Osteoblast (primary cell): Measurements from ENCODE around the gene MACROD2. TPM values are rescaled to one million over a fixed set of nuclear protein-coding genes. Genes with fewer than 3 reads are reported as not detected.

Source experiments
- DNase-seq: peaks from one replicate; pipeline ENCODE4 v3.0.0; 2011; ENCODE audit warnings: low spot score, mixed read lengths; ENCODE audit not compliant: insufficient read length; ENCODE audit errors: missing footprints
- H2AFZ ChIP-seq: 2 replicates; pipeline ENCODE4 v1.6.0; 2011; ENCODE audit warnings: mild to moderate bottlenecking, low read length
- H3K27ac ChIP-seq: 2 replicates; pipeline ENCODE4 v1.5.1; 2011; ENCODE audit warnings: mild to moderate bottlenecking, low read depth, low read length, moderate library complexity
- H3K27me3 ChIP-seq: 2 replicates; pipeline ENCODE4 v1.6.0; 2012; ENCODE audit warnings: mild to moderate bottlenecking, control low read depth, inconsistent platforms, low read length, moderate library complexity; ENCODE audit not compliant: insufficient read depth
- H3K36me3 ChIP-seq: 2 replicates; pipeline ENCODE4 v1.5.1; 2011; ENCODE audit warnings: mild to moderate bottlenecking, low read length, control low read depth, moderate library complexity; ENCODE audit not compliant: insufficient read depth
- H3K4me1 ChIP-seq: 2 replicates; pipeline ENCODE4 v1.5.1; 2011; ENCODE audit warnings: mild to moderate bottlenecking, low read length, control low read depth, moderate library complexity; ENCODE audit not compliant: insufficient read depth
- H3K4me2 ChIP-seq: 2 replicates; pipeline ENCODE4 v1.6.0; 2011; ENCODE audit warnings: mild to moderate bottlenecking, low read length; ENCODE audit not compliant: insufficient read depth
- H3K4me3 ChIP-seq: fragments of 200-600 bp; sonication (generic); 3 replicates; pipeline ENCODE4 v1.5.1; 2012; ENCODE audit warnings: mild to moderate bottlenecking, low read length, inconsistent platforms; ENCODE audit not compliant: insufficient read depth
- H3K79me2 ChIP-seq: 2 replicates; pipeline ENCODE4 v1.6.0; 2012; ENCODE audit warnings: mild to moderate bottlenecking, low read length, control low read depth, inconsistent platforms; ENCODE audit not compliant: insufficient read depth
- H3K9me3 ChIP-seq: 2 replicates; pipeline ENCODE4 v1.5.1; 2011; ENCODE audit warnings: low read depth, low read length, control low read depth
- H4K20me1 ChIP-seq: 2 replicates; pipeline ENCODE4 v1.6.0; 2012; ENCODE audit warnings: mild to moderate bottlenecking, low read length, control low read depth; ENCODE audit not compliant: insufficient read depth
- total RNA-seq: library from RNA; depleted of rRNA; stranded (reverse); fragments of >200 nt; gene quantifications from 2 replicates; pipeline ENCODE4 v1.2.3, GENCODE V29; 2012
- TF ChIP-seq, protein P1 (sequence below): IDR thresholded peaks from 2 replicates; pipeline ENCODE4 v1.5.1; 2011; ENCODE audit warnings: mild to moderate bottlenecking, low read depth, low read length, moderate library complexity; ENCODE audit errors: extremely low read depth

The MACROD2 gene
- total RNA-seq, 1 donor, result 4.0 TPM

- H3K4me3 ChIP-seq, result no peak overlapping the region
- no peak overlapping the region for H3K27ac ChIP-seq
- H3K27me3 ChIP-seq, result no peaks in the 10 kb centered on the region
- no peaks in the 10 kb centered on the region for H3K9me3 ChIP-seq
- DNase-seq, result no peak
- no peaks in the 10 kb centered on the region for H3K36me3 ChIP-seq
- TF ChIP-seq, protein P1, sequence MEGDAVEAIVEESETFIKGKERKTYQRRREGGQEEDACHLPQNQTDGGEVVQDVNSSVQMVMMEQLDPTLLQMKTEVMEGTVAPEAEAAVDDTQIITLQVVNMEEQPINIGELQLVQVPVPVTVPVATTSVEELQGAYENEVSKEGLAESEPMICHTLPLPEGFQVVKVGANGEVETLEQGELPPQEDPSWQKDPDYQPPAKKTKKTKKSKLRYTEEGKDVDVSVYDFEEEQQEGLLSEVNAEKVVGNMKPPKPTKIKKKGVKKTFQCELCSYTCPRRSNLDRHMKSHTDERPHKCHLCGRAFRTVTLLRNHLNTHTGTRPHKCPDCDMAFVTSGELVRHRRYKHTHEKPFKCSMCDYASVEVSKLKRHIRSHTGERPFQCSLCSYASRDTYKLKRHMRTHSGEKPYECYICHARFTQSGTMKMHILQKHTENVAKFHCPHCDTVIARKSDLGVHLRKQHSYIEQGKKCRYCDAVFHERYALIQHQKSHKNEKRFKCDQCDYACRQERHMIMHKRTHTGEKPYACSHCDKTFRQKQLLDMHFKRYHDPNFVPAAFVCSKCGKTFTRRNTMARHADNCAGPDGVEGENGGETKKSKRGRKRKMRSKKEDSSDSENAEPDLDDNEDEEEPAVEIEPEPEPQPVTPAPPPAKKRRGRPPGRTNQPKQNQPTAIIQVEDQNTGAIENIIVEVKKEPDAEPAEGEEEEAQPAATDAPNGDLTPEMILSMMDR, result no peak
- no peaks in the 10 kb centered on the region for H3K4me1 ChIP-seq
- H3K4me2 ChIP-seq, result no peak overlapping the region
- no peaks in the 10 kb centered on the region for H3K79me2 ChIP-seq
- no peak overlapping the region for H2AFZ ChIP-seq
- no peaks in the 10 kb centered on the region for H4K20me1 ChIP-seq
These were observed 897.5 kb downstream of the MACROD2 start for GRCh38 chr20:14892782-14893181.

DNA sequence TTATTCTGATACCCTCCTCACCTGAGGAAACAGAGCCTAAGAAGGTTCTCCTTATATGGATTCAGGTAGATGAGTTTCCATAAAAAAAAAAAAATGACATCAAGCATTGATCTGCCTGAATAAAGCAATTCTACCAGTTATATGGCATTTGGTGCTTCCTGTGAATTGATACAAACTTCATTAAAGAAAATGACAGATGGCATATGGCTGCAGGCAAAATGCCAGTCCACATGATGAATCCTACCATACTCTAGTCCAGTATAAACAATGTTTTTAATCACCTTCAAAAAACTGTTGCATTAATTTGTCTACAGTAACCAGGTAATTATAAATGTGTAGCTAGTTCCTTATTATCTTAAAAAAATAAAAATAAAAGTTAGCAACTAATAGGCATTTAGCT lies 901.3 kb downstream of the MACROD2 start:
- no peak for DNase-seq
- Histone ChIP-seq H4K20me1 (no peaks in the 10 kb centered on the region), H3K27me3 (no peaks in the 10 kb centered on the region), H3K4me1 (no peaks in the 10 kb centered on the region), H3K27ac (no peak overlapping the region), H2AFZ (no peak overlapping the region), H3K9me3 (no peaks in the 10 kb centered on the region), H3K79me2 (no peaks in the 10 kb centered on the region), H3K36me3 (no peaks in the 10 kb centered on the region), H3K4me2 (no peak overlapping the region), H3K4me3 (no peak overlapping the region)
- TF ChIP-seq, protein P1, result no peak

GRCh38 chr20:14897608-14898007 lies 902.3 kb downstream of the MACROD2 start:
- Histone ChIP-seq H4K20me1 (no peaks in the 10 kb centered on the region), H3K4me3 (no peak overlapping the region), H3K27ac (no peak overlapping the region), H2AFZ (no peak overlapping the region), H3K36me3 (no peaks in the 10 kb centered on the region), H3K79me2 (no peaks in the 10 kb centered on the region), H3K4me2 (no peak overlapping the region), H3K9me3 (no peaks in the 10 kb centered on the region), H3K27me3 (no peaks in the 10 kb centered on the region), H3K4me1 (no peaks in the 10 kb centered on the region)
- TF ChIP-seq, protein P1, result no peak
- no peak for DNase-seq

DNA sequence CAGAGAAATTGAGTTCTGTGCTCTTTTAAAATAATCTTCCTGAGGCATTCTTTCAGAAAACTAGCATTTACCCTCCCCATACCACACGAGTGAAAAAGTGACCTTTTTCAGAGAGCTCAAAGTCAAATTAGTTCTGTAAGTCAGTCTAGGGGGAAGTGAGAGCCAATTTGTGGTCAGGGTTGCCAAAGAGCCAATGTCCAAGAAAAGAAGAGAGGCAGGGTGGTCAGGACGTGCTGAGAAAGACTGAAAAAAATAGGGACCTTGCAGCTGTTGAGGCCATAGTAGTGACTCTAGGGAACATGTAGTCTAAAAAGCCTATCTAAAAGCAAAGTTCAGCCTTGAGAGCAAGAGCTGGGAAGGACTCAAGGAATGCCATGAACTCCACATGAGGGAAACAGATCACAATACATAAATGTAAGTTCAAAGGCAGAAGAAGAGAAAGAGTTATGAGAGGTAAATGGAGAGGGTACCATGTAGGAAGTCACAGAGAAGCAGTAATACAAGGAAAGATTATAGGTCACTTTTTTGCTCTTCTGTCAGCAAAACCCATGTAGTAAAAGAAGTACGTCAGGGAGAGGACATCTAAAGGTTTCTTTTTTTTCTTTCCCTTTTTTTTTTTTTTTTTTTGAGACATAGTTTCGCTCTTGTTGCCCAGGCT lies 907.2 kb downstream of the MACROD2 start:
- Histone ChIP-seq H3K4me3 (no peak overlapping the region), H3K9me3 (no peaks in the 10 kb centered on the region), H3K36me3 (no peaks in the 10 kb centered on the region), H3K27me3 (no peaks in the 10 kb centered on the region), H3K4me1 (no peaks in the 10 kb centered on the region), H3K4me2 (no peak overlapping the region), H2AFZ (no peak overlapping the region), H3K79me2 (no peaks in the 10 kb centered on the region), H3K27ac (no peak overlapping the region), H4K20me1 (no peaks in the 10 kb centered on the region)
- DNase-seq, result no peak
- TF ChIP-seq, protein P1, result no peak
